Coronary artery (tissue), 2 donors: Measurements from ENCODE around the gene ABCB8.
A peak's percentile ranks its signal among the peaks of the same experiment; 100 is the strongest.

Experiments used
- DNase-seq: peaks from one replicate; pipeline ENCODE4 v3.0.0-alpha.2; 2017; ENCODE audit warnings: low spot score
- H3K27ac ChIP-seq, 2 donors: fragments of 200-600 bp; sonication (generic); one replicate each; pipeline ENCODE4 v1.5.1; 2016 to 2019
- H3K4me3 ChIP-seq: fragments of 200-600 bp; sonication (generic); 2 replicates; pipeline ENCODE4 v1.5.1; 2016; ENCODE audit warnings: mild to moderate bottlenecking, moderate library complexity
- CTCF ChIP-seq: fragments of 200-600 bp; sonication (generic); IDR thresholded peaks from one replicate; pipeline ENCODE4 v1.5.1; 2019; ENCODE audit warnings: antibody characterized with exemption

ABCB8 gene

GRCh38 chr7:151045967-151046366 lies 17.7 kb downstream of the ABCB8 start:
- Histone ChIP-seq H3K4me3 (no peak overlapping the region), H3K27ac (peak overlapping the region in 1 of 2 donors; percentile 11)
- TF ChIP-seq CTCF, result no peak
- no peak for DNase-seq

GRCh38 chr7:151046603-151047573 lies 18.6 kb downstream of the ABCB8 start:
- Histone ChIP-seq H3K4me3 (no peak overlapping the region), H3K27ac (peak overlapping the region in 1 of 2 donors; percentile 11)
- TF ChIP-seq CTCF, result no peak
- no peak for DNase-seq

- no peak within 1 kb of the TSS for H3K27ac ChIP-seq
- DNase-seq, result no peak
- H3K4me3 ChIP-seq, result no peak within 1 kb of the TSS
- TF ChIP-seq CTCF, result no peak
Observed at GRCh38 chr7:151047976-151048815, 19.9 kb downstream of the ABCB8 start, which contains the start of gene ASIC3. TSS of gene ASIC3 (plus strand) at chr7:151048531. CDS start at chr7:151048886, 355 bp downstream.

- DNase-seq, result no peak
- TF ChIP-seq CTCF, result no peak
- Histone ChIP-seq H3K4me3 (no peak overlapping the region), H3K27ac (no peak overlapping the region)
Observed at GRCh38 chr7:151048911-151049463, 20.7 kb downstream of the ABCB8 start.

- no peak for TF ChIP-seq CTCF
- no peak for DNase-seq
- no peak overlapping the region for H3K27ac ChIP-seq
- H3K4me3 ChIP-seq, result peak overlapping the region; percentile 48
Observed at GRCh38 chr7:151051108-151051507, 22.9 kb downstream of the ABCB8 start.

GRCh38 chr7:151053096-151053495 lies 24.8 kb downstream of the ABCB8 start:
- no peak for DNase-seq
- Histone ChIP-seq H3K27ac (no peak overlapping the region), H3K4me3 (no peak overlapping the region)
- TF ChIP-seq CTCF, result no peak
